Measurements from ENCODE around the gene IFNAR2. TPM values are rescaled to one million over a fixed set of nuclear protein-coding genes. Genes with fewer than 3 reads are reported as not detected.

The IFNAR2 gene
- total and polyA plus RNA-seq, 2 donors (not counting 3 experiments of a cell fraction or from before 2014, with no cell fraction given): 22.8 to 42.1 TPM

DNA sequence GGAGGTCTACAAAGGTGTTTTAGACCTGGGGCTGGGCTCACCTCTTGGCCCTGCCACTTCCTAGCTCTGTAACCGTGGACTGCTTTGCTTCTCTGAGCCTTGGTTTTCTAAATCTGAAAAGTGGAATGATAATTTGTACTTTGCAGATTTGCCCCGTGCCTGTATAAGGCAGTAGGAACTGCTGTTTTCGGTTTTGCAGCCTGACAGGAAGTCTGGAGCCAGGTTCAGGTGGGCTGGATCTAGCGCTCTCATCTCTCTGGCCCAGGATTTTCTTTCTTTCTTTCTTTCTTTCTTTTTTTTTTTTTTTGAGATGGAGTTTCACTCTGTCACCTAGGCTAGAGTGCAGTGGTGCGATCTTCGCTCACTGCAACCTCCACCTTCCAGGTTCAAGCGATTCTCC is 17.2 kb downstream of the IFNAR2 start:
- no TSS peak for BruUV-seq (replicated peaks)
- H3K27ac ChIP-seq (ENCODE audit: insufficient read depth, low read depth, low read length): no peak overlapping the region
- CTCF ChIA-PET: interaction anchor here (1.1 kb wide), 1 partner anchor 47 kb away, joined by 3 read pairs; no protein-coding TSS in a partner anchor
- TF ChIP-seq POLR2AphosphoS5 (IDR thresholded peaks at IDR 0.05; ENCODE audit: insufficient read depth, low read depth, low read length) (no peak), MAX (IDR thresholded peaks at IDR 0.05; ENCODE audit: insufficient read depth, insufficient read length) (no peak), GATA2 (IDR thresholded peaks at IDR 0.05; ENCODE audit: insufficient read depth, insufficient read length, low read depth, low read length) (no peak), FOS (IDR thresholded peaks at IDR 0.05; ENCODE audit: borderline replicate concordance, insufficient read depth, low read length) (no peak), JUN (IDR thresholded peaks at IDR 0.05; ENCODE audit: borderline replicate concordance, insufficient read depth, insufficient read length, low read depth) (no peak), MYC (IDR thresholded peaks at IDR 0.05; ENCODE audit: low read depth, low read length) (no peak), EZH2 (IDR thresholded peaks at IDR 0.05; ENCODE audit: borderline replicate concordance, low read depth, low read length, severe bottlenecking) (no peak)
- intact Hi-C loops (cut with micrococcal nuclease): no loop called here
- DNase-seq (ENCODE audit: low read depth, low spot score): no peak
- H3K9me3 ChIP-seq (replicated peaks; ENCODE audit: control insufficient read depth, insufficient read depth, low read length): no peaks in the 10 kb centered on the region
- H3K79me2 ChIP-seq (ENCODE audit: control insufficient read depth, insufficient read depth, low read length): no peaks in the 10 kb centered on the region
- H3K27me3 ChIP-seq (ENCODE audit: control insufficient read depth in 2 of 2, insufficient read depth in 2 of 2, low read length in 2 of 2): no peaks in the 10 kb centered on the region
- H2AFZ ChIP-seq (ENCODE audit: low read depth, low read length): no peak overlapping the region
- no peak overlapping the region for H3K9ac ChIP-seq (replicated peaks; ENCODE audit: extremely low read depth, insufficient read depth, low read length)
- H3K36me3 ChIP-seq (ENCODE audit: control insufficient read depth in 2 of 2, extremely low read depth in 1 of 2, insufficient read depth in 2 of 2, low read length in 2 of 2): peaks cover 23 to 30% of the 10 kb centered on the region in 2 experiments
- no peaks in the 10 kb centered on the region for H4K20me1 ChIP-seq (replicated peaks; ENCODE audit: control insufficient read depth, extremely low read depth, insufficient read depth, low read length)
- FAIRE-seq: no peak
- no peak overlapping the region for H3K4me3 ChIP-seq (replicated peaks in 1 of 3; ENCODE audit: insufficient read depth in 1 of 3, low read depth in 1 of 3, low read length in 3 of 3)
- H3K9me1 ChIP-seq (replicated peaks; ENCODE audit: control insufficient read depth, extremely low read depth, insufficient read depth, low read length): no peaks in the 10 kb centered on the region
- POLR2A ChIA-PET: no interaction called here
- peaks cover 4% of the 10 kb centered on the region for H3K4me1 ChIP-seq (ENCODE audit: control insufficient read depth, extremely low read depth, insufficient read depth, low read length)
- dilution Hi-C loops (cut with MboI; ENCODE audit: extremely low pct_ligation_motif_present, low sequenced_read_pairs): no loop called here
- no peak overlapping the region for H3K4me2 ChIP-seq (ENCODE audit: insufficient read depth, low read length)

- FAIRE-seq (no peak), DNase-seq (ENCODE audit: low read depth, low spot score) (no peak)
- Histone ChIP-seq H3K9me3 (replicated peaks; ENCODE audit: control insufficient read depth, insufficient read depth, low read length) (no peaks in the 10 kb centered on the region), H2AFZ (ENCODE audit: low read depth, low read length) (no peak overlapping the region), H3K36me3 (ENCODE audit: control insufficient read depth in 2 of 2, extremely low read depth in 1 of 2, insufficient read depth in 2 of 2, low read length in 2 of 2) (peaks cover 23 to 33% of the 10 kb centered on the region in 2 experiments), H3K4me1 (ENCODE audit: control insufficient read depth, extremely low read depth, insufficient read depth, low read length) (peaks cover 4% of the 10 kb centered on the region), H4K20me1 (replicated peaks; ENCODE audit: control insufficient read depth, extremely low read depth, insufficient read depth, low read length) (no peaks in the 10 kb centered on the region), H3K27ac (ENCODE audit: insufficient read depth, low read depth, low read length) (no peak overlapping the region), H3K79me2 (ENCODE audit: control insufficient read depth, insufficient read depth, low read length) (no peaks in the 10 kb centered on the region), H3K4me2 (ENCODE audit: insufficient read depth, low read length) (no peak overlapping the region), H3K27me3 (ENCODE audit: control insufficient read depth in 2 of 2, insufficient read depth in 2 of 2, low read length in 2 of 2) (no peaks in the 10 kb centered on the region), H3K9me1 (replicated peaks; ENCODE audit: control insufficient read depth, extremely low read depth, insufficient read depth, low read length) (no peaks in the 10 kb centered on the region), H3K4me3 (replicated peaks in 1 of 3; ENCODE audit: insufficient read depth in 1 of 3, low read depth in 1 of 3, low read length in 3 of 3) (no peak overlapping the region), H3K9ac (replicated peaks; ENCODE audit: extremely low read depth, insufficient read depth, low read length) (no peak overlapping the region)
- TF ChIP-seq MYC (IDR thresholded peaks at IDR 0.05; ENCODE audit: low read depth, low read length) (no peak), EZH2 (IDR thresholded peaks at IDR 0.05; ENCODE audit: borderline replicate concordance, low read depth, low read length, severe bottlenecking) (no peak), MAX (IDR thresholded peaks at IDR 0.05; ENCODE audit: insufficient read depth, insufficient read length) (no peak), GATA2 (IDR thresholded peaks at IDR 0.05; ENCODE audit: insufficient read depth, insufficient read length, low read depth, low read length) (no peak), POLR2AphosphoS5 (IDR thresholded peaks at IDR 0.05; ENCODE audit: insufficient read depth, low read depth, low read length) (no peak), FOS (IDR thresholded peaks at IDR 0.05; ENCODE audit: borderline replicate concordance, insufficient read depth, low read length) (no peak)
- intact Hi-C loops (cut with micrococcal nuclease) (no loop called here), dilution Hi-C loops (cut with MboI; ENCODE audit: extremely low pct_ligation_motif_present, low sequenced_read_pairs) (no loop called here)
- ChIA-PET CTCF (interaction anchor here (0.6 to 1.1 kb wide), 2 partner anchors 20 to 48 kb away, joined by 3 read pairs; no protein-coding TSS in a partner anchor), POLR2A (no interaction called here)
- no TSS peak for BruUV-seq (replicated peaks)
Observed at GRCh38 chr21:33247599-33247998, 17.9 kb downstream of the IFNAR2 start.
